PC-9 (cell line): ENCODE data around the gene TMEM14A.

Experiments used
- CTCF ChIP-seq: fragments of 200-600 bp; sonication (generic); conservative IDR thresholded peaks from 2 replicates; pipeline ENCODE4 v1.6.1; 2017; ENCODE audit warnings: mixed run types, antibody characterized with exemption, mild to moderate bottlenecking, moderate library complexity
- EZH2 ChIP-seq: fragments of 200-600 bp; sonication (generic); IDR thresholded peaks from 2 replicates; pipeline ENCODE4 v1.8.0; 2017; ENCODE audit warnings: antibody characterized with exemption, low read depth

DNA sequence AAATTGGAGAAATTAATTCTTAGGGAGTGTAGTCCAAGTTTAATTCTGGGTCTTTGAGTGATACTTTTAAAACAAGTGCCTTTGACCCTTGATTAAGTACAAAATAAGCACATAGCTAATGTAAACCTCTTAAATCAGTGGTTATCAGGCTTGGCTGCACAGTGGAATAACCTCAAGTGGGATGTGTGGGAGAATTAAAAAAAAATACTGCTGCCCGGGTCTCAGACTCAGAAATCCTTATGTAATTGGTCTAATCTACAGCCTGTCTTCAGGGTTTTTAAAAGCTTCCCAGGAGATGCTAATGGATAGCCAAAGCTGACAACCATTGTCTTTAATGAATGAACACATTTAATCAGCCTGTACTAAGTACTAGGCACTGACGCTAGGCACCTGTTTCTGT, 28.5 kb upstream of the TMEM14A start:
- TF ChIP-seq CTCF (no peak), EZH2 (no peak)
